Cardiac septum (tissue), 1 donor: Measurements from ENCODE around the gene ERMARD. TPM values are rescaled to one million over a fixed set of nuclear protein-coding genes. Genes with fewer than 3 reads are reported as not detected.

Experiments used
- DNase-seq: peaks from one replicate; pipeline ENCODE4 v3.0.0-alpha.2; 2020; ENCODE audit warnings: low spot score
- intact Hi-C: fragments of 100-400 bp; cut with DNase I; formaldehyde crosslinking; loops from one replicate; pipeline ENCODE4 v1.14.0; 2022
- long read RNA-seq: library from polyadenylated mRNA; unstranded; transcript quantifications from one replicate; pipeline ENCODE4 v2.0.0, GENCODE V29; 2021
- total RNA-seq: library from RNA; stranded (reverse); fragmentation: NEBNext Ultra II Directional; extraction: Animal tissue kit (Norgen Biotek cat#: 25700); gene quantifications from one replicate; pipeline ENCODE4 v1.2.1, GENCODE V29; 2021
- donor health status: DM: no; HTN: no; CAD: no.

Gene ERMARD
- 11.3 TPM for total RNA-seq
- long read RNA-seq, partial matches to known transcripts, result 2 of 9 reads
- long read RNA-seq, other reads (novel, unspliced or antisense), result 3 of 9 reads

GRCh38 chr6:169751242-169752073 is at the start of gene ERMARD, which contains the start of gene DYNLT2:
ERMARD (plus strand) TSS chr6:169751622; CDS start chr6:169751658, 36 bp downstream.
DYNLT2 (minus strand) TSS chr6:169751572; CDS start chr6:169751458, 114 bp downstream.
- intact Hi-C loops, result loop anchor here (1.0 to 5.0 kb wide), 3 partner anchors 28 to 801 kb away; partner anchors contain the start of genes C6orf120, PSMB1, TBP and WDR27

DNA sequence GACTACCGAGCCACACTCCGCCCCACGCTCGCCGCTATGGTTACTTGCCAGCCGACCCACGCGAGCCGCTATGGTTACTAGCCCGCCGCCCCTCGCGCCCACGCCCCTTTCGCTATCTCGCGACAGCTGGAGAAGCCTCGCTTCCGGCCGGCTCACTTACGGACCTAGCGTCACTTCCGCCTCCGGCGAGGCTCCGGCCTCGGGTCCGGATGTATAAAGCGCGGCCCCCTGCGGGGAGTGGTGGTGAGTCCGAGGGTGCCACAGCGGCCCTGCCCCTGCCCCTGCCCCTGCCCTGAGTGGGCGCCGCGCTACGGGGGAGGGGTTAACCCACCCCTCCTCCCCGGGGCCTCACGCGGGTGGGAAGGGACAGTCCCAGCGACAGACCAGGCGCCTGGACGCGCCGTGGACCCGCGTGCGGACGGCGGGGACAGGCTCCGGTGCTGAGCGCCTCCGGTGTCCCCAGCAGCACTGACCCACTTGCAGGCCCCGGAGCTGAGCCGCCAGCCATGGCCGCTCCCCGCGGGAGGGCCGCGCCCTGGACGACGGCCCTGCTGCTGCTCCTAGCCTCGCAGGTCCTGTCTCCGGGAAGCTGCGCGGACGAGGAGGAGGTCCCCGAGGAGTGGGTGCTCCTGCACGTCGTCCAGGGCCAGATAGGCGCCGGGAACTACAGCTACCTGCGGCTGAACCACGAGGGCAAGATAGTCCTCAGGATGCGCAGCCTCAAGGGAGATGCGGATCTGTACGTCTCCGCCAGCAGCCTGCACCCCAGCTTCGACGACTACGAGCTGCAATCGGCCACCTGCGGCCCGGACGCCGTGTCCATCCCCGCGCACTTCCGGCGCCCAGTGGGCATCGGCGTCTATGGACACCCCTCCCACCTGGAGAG is 49.2 kb upstream of the ERMARD start, which contains the start of the genes C6orf120 and WDR27:
TSS of gene C6orf120 (plus strand) at position 173 of the 886 bp plus-strand sequence. CDS start at position 507, 334 bp downstream.
TSS of gene WDR27 (minus strand) at position 76 of the 886 bp plus-strand sequence. CDS start 13,024 bp downstream, outside the sequence.
- intact Hi-C loops, result loop anchor here (2.0 kb wide), 2 partner anchors 21 to 49 kb away; partner anchors contain the start of genes DYNLT2 and ERMARD
- DNase-seq, result peak; percentile 97

More at GRCh38 chr6:169751242-169752073, at the start of gene ERMARD, which contains the start of gene DYNLT2:
- DNase-seq, result peak; percentile 96

- intact Hi-C loops, result loop anchor here (2.0 kb wide), 2 partner anchors 20 to 48 kb away; partner anchors contain the start of genes DYNLT2 and ERMARD
- no peak for DNase-seq
Measured at GRCh38 chr6:169702840-169703246, 48.6 kb upstream of the ERMARD start.

- no peak for DNase-seq
- intact Hi-C loops, result no loop called here
Measured at GRCh38 chr6:169707772-169708171, 43.6 kb upstream of the ERMARD start.

DNA sequence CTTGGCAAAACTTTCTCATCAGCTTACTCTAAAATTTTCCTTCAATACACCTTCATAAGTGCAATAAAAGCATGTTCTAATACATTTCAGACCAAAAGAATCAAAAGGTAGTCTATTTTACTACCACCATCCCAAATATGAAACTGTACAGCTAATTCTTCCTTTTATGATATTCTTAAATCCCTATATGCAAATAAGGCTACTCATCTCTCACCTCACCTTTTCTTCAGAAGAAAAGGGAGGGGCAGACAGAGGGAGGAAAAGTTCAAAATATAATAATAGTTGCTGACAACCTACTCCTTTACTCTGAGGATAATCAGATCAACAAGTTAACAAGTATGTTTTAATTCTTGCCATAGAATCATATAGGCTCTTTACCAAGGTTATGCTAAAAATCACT is 42.1 kb upstream of the ERMARD start:
- intact Hi-C loops, result no loop called here
- DNase-seq, result no peak

DNA sequence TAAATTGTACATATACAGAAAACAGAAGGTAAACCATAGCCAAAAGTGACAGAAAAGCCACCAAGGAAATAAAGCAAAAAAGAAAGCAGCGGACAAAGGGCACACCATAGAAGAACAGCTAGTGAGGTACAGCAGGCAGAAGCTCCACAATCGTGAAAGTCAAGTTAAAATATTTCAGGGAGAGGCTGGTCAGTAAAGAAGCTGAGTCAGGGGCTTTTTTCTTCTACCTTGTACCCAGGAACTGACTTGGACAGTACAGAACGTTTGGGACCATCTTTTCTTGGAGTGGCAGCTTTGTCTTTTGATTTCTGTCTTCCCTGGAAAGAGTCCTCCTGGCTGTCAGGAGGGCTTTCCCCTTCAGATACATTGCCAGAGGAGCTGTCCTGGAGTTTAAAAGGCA is 41.4 kb upstream of the ERMARD start:
- no peak for DNase-seq
- intact Hi-C loops, result no loop called here

DNA sequence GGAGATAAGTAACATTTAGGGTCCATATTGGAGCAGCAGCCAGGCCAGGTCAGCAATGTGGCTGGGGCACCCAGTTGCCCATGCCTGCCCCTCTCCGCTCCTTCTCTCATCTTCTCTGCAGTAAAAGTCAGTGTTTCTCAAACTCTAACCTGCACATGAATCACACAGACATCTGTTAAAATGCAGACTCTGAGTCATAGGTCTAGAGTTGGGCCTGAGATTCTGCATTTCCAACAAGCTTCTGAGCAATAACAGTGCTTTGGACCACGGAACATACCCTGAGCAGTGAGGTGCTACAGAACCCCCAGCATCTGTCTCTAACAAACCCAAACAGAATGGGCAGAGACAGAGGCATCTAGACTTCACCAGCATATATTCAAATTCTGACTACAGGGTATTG is 37.2 kb upstream of the ERMARD start:
- intact Hi-C loops, result no loop called here
- no peak for DNase-seq

GRCh38 chr6:169714595-169714994 is 36.8 kb upstream of the ERMARD start:
- intact Hi-C loops, result no loop called here

DNA sequence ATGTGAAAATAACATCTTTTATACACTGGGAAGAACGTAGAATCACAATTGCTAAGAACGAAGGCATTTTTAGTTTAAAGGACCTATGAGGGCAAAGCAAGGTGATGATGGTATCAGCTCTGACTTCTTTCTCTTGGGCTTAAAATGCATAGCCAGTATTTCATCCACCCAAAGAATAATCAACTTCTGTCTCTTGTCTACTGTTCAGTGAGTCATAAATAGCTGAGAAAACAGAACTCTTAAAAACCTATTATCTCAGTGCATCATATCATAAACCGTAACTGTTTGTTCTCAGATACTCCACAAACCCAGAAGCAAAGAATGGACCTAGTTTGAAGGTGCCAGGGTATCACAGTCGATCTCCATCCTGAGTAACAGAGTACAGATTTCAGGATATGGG is 32.3 kb upstream of the ERMARD start:
- intact Hi-C loops, result no loop called here
- no peak for DNase-seq

More at GRCh38 chr6:169714595-169714994, 36.8 kb upstream of the ERMARD start:
- DNase-seq, result no peak

DNA sequence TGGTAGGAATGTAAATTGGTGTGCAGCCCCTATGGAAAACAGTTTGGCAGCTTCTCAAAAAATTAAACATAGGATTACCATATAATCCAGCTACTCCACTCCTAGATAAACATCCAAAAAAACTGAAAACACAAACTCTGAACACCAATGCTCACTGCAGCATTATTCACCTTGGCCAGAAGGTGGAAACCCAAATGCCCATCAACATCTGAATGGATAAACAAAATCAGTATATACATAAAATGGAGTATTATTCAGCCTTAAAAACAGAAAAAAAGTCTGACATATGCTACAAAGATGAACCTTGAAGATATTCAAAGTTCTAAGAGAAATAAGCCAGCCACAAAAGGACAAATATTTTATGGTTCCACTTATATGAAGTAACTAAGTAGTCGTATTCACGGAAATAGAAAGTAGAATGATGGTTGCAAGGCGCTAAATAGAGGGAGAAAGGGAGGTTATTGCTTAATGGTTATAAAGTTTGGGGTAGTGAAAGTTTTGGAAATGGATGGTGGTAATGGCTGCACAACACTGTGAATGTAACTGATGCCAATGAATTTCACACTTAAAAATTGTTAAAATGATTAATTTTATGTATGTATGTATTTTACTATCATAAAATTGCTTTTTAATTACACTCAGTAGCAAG is 31.1 kb upstream of the ERMARD start:
- DNase-seq, result no peak
- intact Hi-C loops, result loop anchor here (10.0 kb wide), 1 partner anchor 834 kb away; the partner anchor contains the start of genes PSMB1 and TBP

GRCh38 chr6:169722362-169723199 is 28.8 kb upstream of the ERMARD start:
- intact Hi-C loops, result loop anchor here (1.0 to 10.0 kb wide), 3 partner anchors 20 to 832 kb away; partner anchors contain the start of genes C6orf120, DYNLT2, ERMARD and PSMB1
- DNase-seq, result no peak

GRCh38 chr6:169723200-169723909 is 28.1 kb upstream of the ERMARD start:
- intact Hi-C loops, result loop anchor here (1.0 to 10.0 kb wide), 3 partner anchors 21 to 831 kb away; partner anchors contain the start of genes C6orf120, DYNLT2, ERMARD and PSMB1

DNA sequence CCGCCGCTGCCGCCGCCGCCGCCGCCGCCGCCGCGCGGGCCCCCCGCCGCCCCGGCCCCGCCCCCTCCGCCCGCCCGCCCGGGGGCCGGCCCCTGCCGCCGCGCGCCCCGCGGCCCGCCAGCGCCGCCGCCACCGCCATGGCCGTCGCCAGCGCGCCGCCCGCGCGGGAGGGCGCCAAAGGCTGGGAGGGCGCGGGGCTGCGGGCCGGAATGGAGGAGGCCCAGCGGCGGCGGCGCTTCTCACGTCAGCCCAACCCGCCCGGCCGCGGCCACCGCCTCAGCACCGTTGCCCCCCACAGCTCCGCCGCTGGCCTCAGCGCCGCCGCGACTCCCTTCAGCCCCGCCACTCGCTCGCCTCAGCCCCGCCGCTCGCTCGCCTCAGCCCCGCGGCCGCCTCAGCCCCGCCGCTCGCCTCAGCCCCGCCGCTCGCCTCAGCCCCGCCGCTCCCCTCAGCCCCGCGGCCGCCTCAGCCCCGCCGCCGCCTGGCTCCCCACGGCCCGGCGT is 27.4 kb upstream of the ERMARD start:
- no peak for DNase-seq
- intact Hi-C loops, result loop anchor here (1.0 to 10.0 kb wide), 3 partner anchors 21 to 831 kb away; partner anchors contain the start of genes C6orf120, DYNLT2, ERMARD and PSMB1

More at GRCh38 chr6:169723200-169723909, 28.1 kb upstream of the ERMARD start:
- peak; percentile 89 for DNase-seq

DNA sequence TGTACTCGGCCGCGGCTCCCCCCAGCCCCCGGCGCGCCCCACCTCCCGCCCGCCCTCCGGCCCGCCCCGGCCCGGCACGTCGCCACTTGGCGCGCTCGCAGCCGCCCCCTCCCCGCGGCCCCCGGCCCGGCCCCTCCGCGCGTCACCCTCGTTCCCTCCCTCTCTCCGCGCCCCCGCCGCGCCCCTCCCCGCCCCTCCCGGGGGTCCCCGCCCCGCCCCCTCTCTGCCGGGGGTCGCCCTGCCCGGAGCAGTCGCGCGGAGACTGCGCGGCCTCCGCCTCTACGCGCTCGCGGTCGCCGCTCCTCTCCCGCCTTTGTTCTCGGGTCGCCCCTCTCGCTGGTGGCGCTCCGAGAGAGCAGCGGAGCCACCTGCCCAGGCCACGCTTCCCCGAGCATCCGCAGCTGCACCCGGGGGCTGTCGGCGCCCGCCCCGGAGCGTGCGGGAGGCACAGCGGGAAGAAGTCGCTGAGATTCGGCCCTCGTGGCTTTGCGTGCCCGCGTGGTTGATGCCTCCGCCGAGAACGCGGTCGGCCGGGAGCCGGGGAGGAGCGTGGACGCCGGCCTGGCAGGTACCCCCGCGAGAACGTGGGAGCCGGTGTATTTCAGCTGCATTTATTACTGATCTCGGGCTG is 26.8 kb upstream of the ERMARD start, which contains the start of gene PHF10:
TSS of gene PHF10 (minus strand) at position 7 of the 631 bp plus-strand sequence. CDS start 569 bp downstream, outside the sequence.
- intact Hi-C loops, result loop anchor here (10.0 kb wide), 1 partner anchor 830 kb away; the partner anchor contains the start of genes PSMB1 and TBP
- DNase-seq, result peak; percentile 80

DNA sequence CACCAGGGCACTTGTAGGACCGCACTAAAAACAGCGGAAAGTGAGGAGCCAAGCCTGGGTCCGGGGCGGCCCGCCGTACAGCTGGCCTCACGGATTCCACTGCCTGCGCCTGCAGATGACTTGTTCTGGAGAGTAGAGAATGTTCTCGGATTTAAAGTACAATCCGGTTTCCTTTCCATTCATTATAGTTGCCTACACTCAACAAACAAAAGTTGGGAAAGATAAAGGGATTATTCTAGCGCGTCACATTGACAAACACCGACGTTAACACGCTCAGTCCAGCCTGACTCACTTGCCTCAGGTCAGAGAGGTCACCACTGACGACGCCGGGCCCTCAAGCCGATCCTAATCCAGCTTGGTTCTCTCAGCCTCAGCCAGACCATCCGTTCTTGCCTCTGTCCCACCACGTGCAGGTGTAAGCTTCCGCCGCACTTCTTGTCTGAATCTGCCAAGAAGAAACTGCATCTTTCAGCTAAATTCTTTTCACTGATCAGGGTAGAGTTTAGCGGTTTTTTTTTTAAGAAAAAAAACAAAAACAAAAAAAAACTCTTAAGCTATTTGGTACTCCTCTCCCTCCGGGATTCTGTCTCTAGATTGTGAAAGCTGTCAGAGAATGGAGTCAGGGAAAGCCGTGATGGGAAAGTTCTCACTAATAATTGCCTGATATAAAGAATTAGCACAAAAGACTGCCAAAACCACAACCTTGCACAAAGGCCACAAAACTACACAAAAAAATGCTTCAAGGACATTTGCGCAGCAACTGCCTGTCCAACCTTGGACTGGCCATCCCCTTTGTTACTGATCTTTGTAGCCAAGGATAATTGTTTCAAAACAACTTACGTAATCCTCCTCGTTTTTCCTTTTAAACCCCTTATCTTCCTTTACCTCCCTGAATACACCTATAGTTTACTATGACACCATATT is 26.0 kb upstream of the ERMARD start:
- intact Hi-C loops, result loop anchor here (10.0 kb wide), 1 partner anchor 829 kb away; the partner anchor contains the start of genes PSMB1 and TBP

More for the DNA sequence above, 26.0 kb upstream of the ERMARD start:
- no peak for DNase-seq
